Measurements from ENCODE around the gene IL15.
"Not testable (repeated sequence)": the region's sequence is repeated elsewhere in the genome, so short reads cannot be mapped to it uniquely, and the experiment has no call there.

IL15 gene

GRCh38 chr4:141702472-141703182 lies 66.2 kb downstream of the IL15 start:
- DNase-seq (ENCODE audit: low read depth in 2 of 2, low spot score in 1 of 2): no peak

GRCh38 chr4:141703497-141703896 lies 67.1 kb downstream of the IL15 start:
- DNase-seq (ENCODE audit: low read depth in 2 of 2, low spot score in 1 of 2): no peak

- no peak for DNase-seq (ENCODE audit: low read depth in 2 of 2, low spot score in 1 of 2)
These were observed 68.8 kb downstream of the IL15 start for GRCh38 chr4:141705048-141705746.

GRCh38 chr4:141705747-141706377 lies 69.5 kb downstream of the IL15 start:
- DNase-seq (ENCODE audit: low read depth in 2 of 2, low spot score in 1 of 2): no peak

- DNase-seq (ENCODE audit: low read depth in 2 of 2, low spot score in 1 of 2): no peak
These were observed 70.1 kb downstream of the IL15 start for GRCh38 chr4:141706445-141706844.

- no peak for DNase-seq (ENCODE audit: low read depth in 2 of 2, low spot score in 1 of 2)
These were observed 74.8 kb downstream of the IL15 start for GRCh38 chr4:141711211-141711610.

- DNase-seq (ENCODE audit: low read depth in 2 of 2, low spot score in 1 of 2): no peak
These were observed 76.8 kb downstream of the IL15 start for GRCh38 chr4:141713185-141713584.

- no peak for DNase-seq (ENCODE audit: low read depth in 2 of 2, low spot score in 1 of 2)
These were observed 77.5 kb downstream of the IL15 start for GRCh38 chr4:141713771-141714445.

GRCh38 chr4:141719585-141719984 lies 83.2 kb downstream of the IL15 start:
- no peak for DNase-seq (ENCODE audit: low read depth in 2 of 2, low spot score in 1 of 2)

GRCh38 chr4:141721174-141721573 lies 84.8 kb downstream of the IL15 start:
- DNase-seq (ENCODE audit: low read depth in 2 of 2, low spot score in 1 of 2): no peak

GRCh38 chr4:141724646-141725045 lies 88.3 kb downstream of the IL15 start:
- DNase-seq (ENCODE audit: low read depth in 2 of 2, low spot score in 1 of 2): no peak

- DNase-seq (ENCODE audit: low read depth in 2 of 2, low spot score in 1 of 2): no peak
These were observed 91.0 kb downstream of the IL15 start for GRCh38 chr4:141727420-141727819.

GRCh38 chr4:141730805-141731204 lies 94.4 kb downstream of the IL15 start:
- no peak for DNase-seq (ENCODE audit: low read depth in 2 of 2, low spot score in 1 of 2)

GRCh38 chr4:141731481-141731880 lies 95.1 kb downstream of the IL15 start:
- no peak for DNase-seq (ENCODE audit: low read depth in 2 of 2, low spot score in 1 of 2)

- DNase-seq (ENCODE audit: low read depth in 2 of 2, low spot score in 1 of 2): no peak
These were observed 103.3 kb downstream of the IL15 start for GRCh38 chr4:141739636-141740035.

- DNase-seq (ENCODE audit: low read depth in 2 of 2, low spot score in 1 of 2): no peak
These were observed 109.6 kb downstream of the IL15 start for GRCh38 chr4:141746026-141746425.

GRCh38 chr4:141751806-141752205 lies 115.4 kb downstream of the IL15 start:
- DNase-seq (ENCODE audit: low read depth in 2 of 2, low spot score in 1 of 2): not testable (repeated sequence)

GRCh38 chr4:141757287-141757686 lies 120.9 kb downstream of the IL15 start:
- no peak for DNase-seq (ENCODE audit: low read depth in 2 of 2, low spot score in 1 of 2)

- no peak for DNase-seq (ENCODE audit: low read depth in 2 of 2, low spot score in 1 of 2)
These were observed 123.5 kb downstream of the IL15 start for GRCh38 chr4:141759796-141760425.

- DNase-seq (ENCODE audit: low read depth in 2 of 2, low spot score in 1 of 2): no peak
These were observed 125.5 kb downstream of the IL15 start for GRCh38 chr4:141761926-141762325.

GRCh38 chr4:141763374-141763773 lies 127.0 kb downstream of the IL15 start:
- DNase-seq (ENCODE audit: low read depth in 2 of 2, low spot score in 1 of 2): no peak

All from stimulated activated CD8-positive, alpha-beta memory T cell treated with anti-CD3 and anti-CD28 coated beads, Interleukin-4, amount 100 ng/mL, for 1 hour (primary cell).